Suprapubic skin (tissue), 3 donors: ENCODE results near the gene IQCK.

Experiments
- CTCF ChIP-seq, 2 donors: fragments of 200-600 bp in 1 of 2; fragments of 450-650 bp in 1 of 2; sonication (generic) in 1 of 2; IDR thresholded peaks; one replicate each; pipeline ENCODE4 v1.5.1; 2016 to 2019; ENCODE audit warnings: antibody characterized with exemption in 2 of 2, mild to moderate bottlenecking in 1 of 2, moderate library complexity in 1 of 2
- POLR2A ChIP-seq, 2 donors: fragments of 450-650 bp; IDR thresholded peaks; one replicate each; pipeline ENCODE4 v1.6.1; 2017; ENCODE audit warnings: antibody characterized with exemption in 2 of 2, mild to moderate bottlenecking in 2 of 2, moderate library complexity in 2 of 2

- TF ChIP-seq POLR2A (IDR thresholded peaks at IDR 0.05) (no peak), CTCF (IDR thresholded peaks at IDR 0.05) (no peak)
Observed at GRCh38 chr16:19890901-19891300, 172.8 kb downstream of the IQCK start.
